GM23338 (cell line): ENCODE data around the gene PARP9. TPM values are rescaled to one million over a fixed set of nuclear protein-coding genes. Genes with fewer than 3 reads are reported as not detected.

Experiments
- ATAC-seq: fragments of 200-7000 bp; cut with Tn5 transposase; 3 replicates; pipeline ENCODE4 v1.9.1; 2020
- DNase-seq: peaks from one replicate; pipeline ENCODE4 v3.0.0-alpha.2; 2015; ENCODE audit warnings: low spot score
- H2AFZ ChIP-seq: fragments of 200-600 bp; sonication (generic); 2 replicates; pipeline ENCODE4 v1.8.0; 2016; ENCODE audit warnings: antibody characterized with exemption, mild to moderate bottlenecking, moderate library complexity
- H3F3A ChIP-seq: fragments of 200-600 bp; sonication (generic); replicated peaks from 2 replicates; pipeline ENCODE4 v1.8.0; 2017; ENCODE audit warnings: antibody characterized with exemption, mixed run types, low read depth
- H3K27ac ChIP-seq: fragments of 200-600 bp; sonication (generic); 2 replicates; pipeline ENCODE4 v1.6.1; 2016; ENCODE audit warnings: low read depth
- H3K27me3 ChIP-seq: fragments of 200-600 bp; sonication (generic); 2 replicates; pipeline ENCODE4 v1.8.0; 2016; ENCODE audit warnings: mild to moderate bottlenecking, mixed run types, moderate library complexity; ENCODE audit not compliant: insufficient read depth
- H3K36me3 ChIP-seq: fragments of 200-600 bp; sonication (generic); 2 replicates; pipeline ENCODE4 v1.8.0; 2016; ENCODE audit warnings: mild to moderate bottlenecking; ENCODE audit not compliant: insufficient read depth
- H3K4me1 ChIP-seq: fragments of 200-600 bp; sonication (generic); 2 replicates; pipeline ENCODE4 v1.8.0; 2016; ENCODE audit warnings: mild to moderate bottlenecking, moderate library complexity; ENCODE audit not compliant: insufficient read depth
- H3K4me2 ChIP-seq: fragments of 200-600 bp; sonication (generic); 2 replicates; pipeline ENCODE4 v1.7.1; 2017; ENCODE audit warnings: mixed run types
- H3K4me3 ChIP-seq: fragments of 200-600 bp; sonication (generic); 2 replicates; pipeline ENCODE4 v1.6.1; 2016; ENCODE audit warnings: mixed run types
- H3K79me2 ChIP-seq: fragments of 200-600 bp; sonication (generic); replicated peaks from 2 replicates; pipeline ENCODE4 v1.8.0; 2017; ENCODE audit warnings: mild to moderate bottlenecking; ENCODE audit not compliant: insufficient read depth
- H3K9me2 ChIP-seq: fragments of 200-600 bp; sonication (generic); 2 replicates; pipeline ENCODE4 v1.8.0; 2017; ENCODE audit not compliant: insufficient read depth
- H4K20me1 ChIP-seq: fragments of 200-600 bp; sonication (generic); replicated peaks from 2 replicates; pipeline ENCODE4 v1.8.0; 2017; ENCODE audit warnings: mild to moderate bottlenecking; ENCODE audit not compliant: insufficient read depth
- H3K27ac Mint-ChIP-seq: 2 replicates; pipeline ENCODE4 v1.8.0; 2020; ENCODE audit warnings: inconsistent platforms, mild to moderate bottlenecking, moderate library complexity, mixed read lengths
- H3K27me3 Mint-ChIP-seq: 3 replicates; pipeline ENCODE4 v1.8.0; 2022; ENCODE audit warnings: low read depth, mild to moderate bottlenecking, moderate library complexity, mixed read lengths, inconsistent platforms; ENCODE audit not compliant: insufficient read depth, poor library complexity
- H3K36me3 Mint-ChIP-seq: 3 replicates; pipeline ENCODE4 v1.8.0; 2021; ENCODE audit warnings: low read depth, mild to moderate bottlenecking, inconsistent platforms, moderate library complexity, mixed read lengths
- H3K4me1 Mint-ChIP-seq: 3 replicates; pipeline ENCODE4 v1.8.0; 2020; ENCODE audit warnings: mild to moderate bottlenecking, inconsistent platforms, mixed read lengths
- H3K4me3 Mint-ChIP-seq: 3 replicates; pipeline ENCODE4 v1.8.0; 2021; ENCODE audit warnings: moderate library complexity, mild to moderate bottlenecking, inconsistent platforms, mixed read lengths
- H3K9me3 Mint-ChIP-seq: 3 replicates; pipeline ENCODE4 v1.8.0; 2020; ENCODE audit warnings: moderate library complexity, mild to moderate bottlenecking, inconsistent platforms, mixed read lengths
- CREB1 ChIP-seq: fragments of 250-450 bp; sonication (Bioruptor Pico); IDR thresholded peaks from 2 replicates; pipeline ENCODE4 v1.5.0; 2020; ENCODE audit warnings: low read depth, mild to moderate bottlenecking, moderate library complexity
- EZH2 ChIP-seq: fragments of 200-600 bp; sonication (generic); IDR thresholded peaks from one replicate; pipeline ENCODE4 v1.8.0; 2017; ENCODE audit warnings: antibody characterized with exemption, mild to moderate bottlenecking, low read depth; ENCODE audit not compliant: unreplicated experiment
- JUNB ChIP-seq: IDR thresholded peaks from one replicate; pipeline ENCODE4 v1.6.1; 2016; ENCODE audit warnings: antibody characterized with exemption; ENCODE audit not compliant: unreplicated experiment
- NANOG ChIP-seq: IDR thresholded peaks from 2 replicates; pipeline ENCODE4 v1.6.1; 2016; ENCODE audit warnings: antibody characterized with exemption, borderline replicate concordance
- POLR2AphosphoS5 ChIP-seq: IDR thresholded peaks from 2 replicates; pipeline ENCODE4 v1.6.1; 2016; ENCODE audit warnings: antibody characterized with exemption, low read depth
- STAT1 ChIP-seq: IDR thresholded peaks from one replicate; pipeline ENCODE4 v1.6.1; 2016; ENCODE audit warnings: antibody characterized with exemption; ENCODE audit not compliant: unreplicated experiment
- ZNF114 ChIP-seq: fragments of 250-450 bp; sonication (Bioruptor Pico); IDR thresholded peaks from 2 replicates; pipeline ENCODE4 v1.5.0; 2020; ENCODE audit warnings: mild to moderate bottlenecking, moderate library complexity
- ZNF331 ChIP-seq: fragments of 250-450 bp; sonication (Bioruptor Pico); IDR thresholded peaks from 2 replicates; pipeline ENCODE4 v1.5.0; 2020; ENCODE audit warnings: low read depth, mild to moderate bottlenecking, moderate library complexity
- polyA plus RNA-seq: library from polyadenylated mRNA; unstranded; fragments of >200 nt; fragmentation: Nextera tagmentation; extraction: Ambion mirVana; gene quantifications from 2 replicates; pipeline ENCODE4 v1.2.1, GENCODE V29; 2016
- total RNA-seq: library from RNA; depleted of rRNA; stranded (reverse); fragments of >200 nt; shearing (Covaris generic); gene quantifications from 2 replicates; pipeline ENCODE4 v1.2.3, GENCODE V29; 2014
- TF ChIP-seq, protein P1 (sequence below): fragments of 250-450 bp; sonication (Bioruptor Pico); IDR thresholded peaks from 2 replicates; pipeline ENCODE4 v1.5.0; 2020; ENCODE audit warnings: mild to moderate bottlenecking, moderate library complexity
- TF ChIP-seq, protein P2 (sequence below), 2 experiments: fragments of 200-600 bp in 1 of 2; sonication (generic) in 1 of 2; conservative IDR thresholded peaks; 2 replicates each; pipeline versions ENCODE4 v1.5.1 to v1.6.1; 2016 to 2017; ENCODE audit warnings: antibody characterized with exemption in 2 of 2, low read depth in 2 of 2, mild to moderate bottlenecking in 2 of 2, moderate library complexity in 1 of 2

Gene PARP9
- total and polyA plus RNA-seq, 2 experiments from 2014 or later: 1.8 to 2.2 TPM

DNA sequence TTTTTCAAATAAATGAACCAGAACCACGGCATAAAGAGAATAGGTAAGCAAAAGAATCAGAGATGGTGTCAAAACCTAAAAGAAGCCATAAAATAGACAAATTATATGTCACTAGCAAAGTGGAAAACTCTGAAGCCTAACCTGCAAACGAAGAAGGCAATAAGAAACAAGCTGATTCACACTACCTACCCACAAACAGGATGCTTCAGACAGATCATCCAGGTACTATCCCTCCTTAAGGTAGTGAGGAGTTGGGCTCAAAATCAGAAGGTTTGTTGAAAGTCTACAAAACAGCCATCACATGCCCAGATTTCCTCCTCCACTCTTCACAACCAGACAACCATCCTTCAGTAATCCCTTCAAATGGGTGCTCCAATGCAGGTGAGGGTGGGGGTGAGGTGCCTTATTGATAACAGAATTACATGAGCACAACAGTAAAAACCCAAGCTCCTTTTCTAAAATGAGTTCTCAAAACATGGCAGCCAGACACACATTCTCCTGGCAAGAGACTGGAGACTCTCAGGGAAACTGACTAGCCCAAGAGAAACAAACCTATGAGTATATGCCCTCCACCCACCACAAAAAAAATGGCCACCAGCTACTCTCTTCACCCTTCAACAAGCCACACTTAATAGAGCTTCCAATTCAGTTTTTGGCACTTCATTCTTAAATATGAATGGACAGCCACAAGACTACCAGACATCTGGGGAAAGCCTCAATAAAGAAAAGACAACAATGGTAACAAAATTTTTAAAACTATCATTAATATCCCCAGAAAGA is 55.8 kb downstream of the PARP9 start:
- H3F3A ChIP-seq: no peaks in the 10 kb centered on the region
- peaks cover 51% of the 10 kb centered on the region for H3K4me1 ChIP-seq
- Mint-ChIP-seq H3K27me3 (no peaks in the 10 kb centered on the region), H3K4me1 (peaks cover 53% of the 10 kb centered on the region), H3K4me3 (no peak overlapping the region), H3K27ac (peak overlapping the region; percentile 49; the same call in 1 of the 2 replicates), H3K9me3 (no peaks in the 10 kb centered on the region), H3K36me3 (no peaks in the 10 kb centered on the region)
- H4K20me1 ChIP-seq: peaks cover 65% of the 10 kb centered on the region
- no peak for TF ChIP-seq CREB1 (CRISPR knock-in tag)
- TF ChIP-seq, protein P1, sequence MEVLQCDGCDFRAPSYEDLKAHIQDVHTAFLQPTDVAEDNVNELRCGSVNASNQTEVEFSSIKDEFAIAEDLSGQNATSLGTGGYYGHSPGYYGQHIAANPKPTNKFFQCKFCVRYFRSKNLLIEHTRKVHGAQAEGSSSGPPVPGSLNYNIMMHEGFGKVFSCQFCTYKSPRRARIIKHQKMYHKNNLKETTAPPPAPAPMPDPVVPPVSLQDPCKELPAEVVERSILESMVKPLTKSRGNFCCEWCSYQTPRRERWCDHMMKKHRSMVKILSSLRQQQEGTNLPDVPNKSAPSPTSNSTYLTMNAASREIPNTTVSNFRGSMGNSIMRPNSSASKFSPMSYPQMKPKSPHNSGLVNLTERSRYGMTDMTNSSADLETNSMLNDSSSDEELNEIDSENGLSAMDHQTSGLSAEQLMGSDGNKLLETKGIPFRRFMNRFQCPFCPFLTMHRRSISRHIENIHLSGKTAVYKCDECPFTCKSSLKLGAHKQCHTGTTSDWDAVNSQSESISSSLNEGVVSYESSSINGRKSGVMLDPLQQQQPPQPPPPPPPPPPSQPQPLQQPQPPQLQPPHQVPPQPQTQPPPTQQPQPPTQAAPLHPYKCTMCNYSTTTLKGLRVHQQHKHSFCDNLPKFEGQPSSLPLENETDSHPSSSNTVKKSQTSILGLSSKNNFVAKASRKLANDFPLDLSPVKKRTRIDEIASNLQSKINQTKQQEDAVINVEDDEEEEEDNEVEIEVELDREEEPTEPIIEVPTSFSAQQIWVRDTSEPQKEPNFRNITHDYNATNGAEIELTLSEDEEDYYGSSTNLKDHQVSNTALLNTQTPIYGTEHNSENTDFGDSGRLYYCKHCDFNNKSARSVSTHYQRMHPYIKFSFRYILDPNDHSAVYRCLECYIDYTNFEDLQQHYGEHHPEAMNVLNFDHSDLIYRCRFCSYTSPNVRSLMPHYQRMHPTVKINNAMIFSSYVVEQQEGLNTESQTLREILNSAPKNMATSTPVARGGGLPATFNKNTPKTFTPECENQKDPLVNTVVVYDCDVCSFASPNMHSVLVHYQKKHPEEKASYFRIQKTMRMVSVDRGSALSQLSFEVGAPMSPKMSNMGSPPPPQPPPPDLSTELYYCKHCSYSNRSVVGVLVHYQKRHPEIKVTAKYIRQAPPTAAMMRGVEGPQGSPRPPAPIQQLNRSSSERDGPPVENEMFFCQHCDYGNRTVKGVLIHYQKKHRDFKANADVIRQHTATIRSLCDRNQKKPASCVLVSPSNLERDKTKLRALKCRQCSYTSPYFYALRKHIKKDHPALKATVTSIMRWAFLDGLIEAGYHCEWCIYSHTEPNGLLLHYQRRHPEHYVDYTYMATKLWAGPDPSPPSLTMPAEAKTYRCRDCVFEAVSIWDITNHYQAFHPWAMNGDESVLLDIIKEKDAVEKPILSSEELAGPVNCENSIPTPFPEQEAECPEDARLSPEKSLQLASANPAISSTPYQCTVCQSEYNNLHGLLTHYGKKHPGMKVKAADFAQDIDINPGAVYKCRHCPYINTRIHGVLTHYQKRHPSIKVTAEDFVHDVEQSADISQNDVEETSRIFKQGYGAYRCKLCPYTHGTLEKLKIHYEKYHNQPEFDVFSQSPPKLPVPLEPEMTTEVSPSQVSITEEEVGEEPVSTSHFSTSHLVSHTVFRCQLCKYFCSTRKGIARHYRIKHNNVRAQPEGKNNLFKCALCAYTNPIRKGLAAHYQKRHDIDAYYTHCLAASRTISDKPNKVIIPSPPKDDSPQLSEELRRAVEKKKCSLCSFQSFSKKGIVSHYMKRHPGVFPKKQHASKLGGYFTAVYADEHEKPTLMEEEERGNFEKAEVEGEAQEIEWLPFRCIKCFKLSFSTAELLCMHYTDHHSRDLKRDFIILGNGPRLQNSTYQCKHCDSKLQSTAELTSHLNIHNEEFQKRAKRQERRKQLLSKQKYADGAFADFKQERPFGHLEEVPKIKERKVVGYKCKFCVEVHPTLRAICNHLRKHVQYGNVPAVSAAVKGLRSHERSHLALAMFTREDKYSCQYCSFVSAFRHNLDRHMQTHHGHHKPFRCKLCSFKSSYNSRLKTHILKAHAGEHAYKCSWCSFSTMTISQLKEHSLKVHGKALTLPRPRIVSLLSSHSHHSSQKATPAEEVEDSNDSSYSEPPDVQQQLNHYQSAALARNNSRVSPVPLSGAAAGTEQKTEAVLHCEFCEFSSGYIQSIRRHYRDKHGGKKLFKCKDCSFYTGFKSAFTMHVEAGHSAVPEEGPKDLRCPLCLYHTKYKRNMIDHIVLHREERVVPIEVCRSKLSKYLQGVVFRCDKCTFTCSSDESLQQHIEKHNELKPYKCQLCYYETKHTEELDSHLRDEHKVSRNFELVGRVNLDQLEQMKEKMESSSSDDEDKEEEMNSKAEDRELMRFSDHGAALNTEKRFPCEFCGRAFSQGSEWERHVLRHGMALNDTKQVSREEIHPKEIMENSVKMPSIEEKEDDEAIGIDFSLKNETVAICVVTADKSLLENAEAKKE (CRISPR knock-in tag): no peak
- no peak for TF ChIP-seq NANOG
- no peak for TF ChIP-seq JUNB
- TF ChIP-seq EZH2: no peak
- no peak for TF ChIP-seq ZNF331
- TF ChIP-seq, protein P2, sequence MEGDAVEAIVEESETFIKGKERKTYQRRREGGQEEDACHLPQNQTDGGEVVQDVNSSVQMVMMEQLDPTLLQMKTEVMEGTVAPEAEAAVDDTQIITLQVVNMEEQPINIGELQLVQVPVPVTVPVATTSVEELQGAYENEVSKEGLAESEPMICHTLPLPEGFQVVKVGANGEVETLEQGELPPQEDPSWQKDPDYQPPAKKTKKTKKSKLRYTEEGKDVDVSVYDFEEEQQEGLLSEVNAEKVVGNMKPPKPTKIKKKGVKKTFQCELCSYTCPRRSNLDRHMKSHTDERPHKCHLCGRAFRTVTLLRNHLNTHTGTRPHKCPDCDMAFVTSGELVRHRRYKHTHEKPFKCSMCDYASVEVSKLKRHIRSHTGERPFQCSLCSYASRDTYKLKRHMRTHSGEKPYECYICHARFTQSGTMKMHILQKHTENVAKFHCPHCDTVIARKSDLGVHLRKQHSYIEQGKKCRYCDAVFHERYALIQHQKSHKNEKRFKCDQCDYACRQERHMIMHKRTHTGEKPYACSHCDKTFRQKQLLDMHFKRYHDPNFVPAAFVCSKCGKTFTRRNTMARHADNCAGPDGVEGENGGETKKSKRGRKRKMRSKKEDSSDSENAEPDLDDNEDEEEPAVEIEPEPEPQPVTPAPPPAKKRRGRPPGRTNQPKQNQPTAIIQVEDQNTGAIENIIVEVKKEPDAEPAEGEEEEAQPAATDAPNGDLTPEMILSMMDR (conservative IDR thresholded peaks at IDR 0.05; ENCODE audit: low read depth in 2 of 2): no peak
- TF ChIP-seq POLR2AphosphoS5: no peak
- TF ChIP-seq STAT1: no peak
- TF ChIP-seq ZNF114 (CRISPR knock-in tag): no peak
- no peak for DNase-seq
- no peaks in the 10 kb centered on the region for H3K9me2 ChIP-seq
- no peak overlapping the region for H3K4me3 ChIP-seq
- no peak overlapping the region; the same call in 1 of the 2 replicates for H3K27ac ChIP-seq
- ATAC-seq: no peak
- H3K79me2 ChIP-seq: peaks cover 100% of the 10 kb centered on the region
- H2AFZ ChIP-seq: no peak overlapping the region
- no peak overlapping the region for H3K4me2 ChIP-seq
- no peaks in the 10 kb centered on the region for H3K36me3 ChIP-seq
- no peaks in the 10 kb centered on the region for H3K27me3 ChIP-seq
